Duodenal mucosa (tissue), 2 donors: Measurements from ENCODE around the gene XYLT1.

Source experiments
- H3K27ac ChIP-seq: one replicate; pipeline ENCODE4 v1.7.0; 2013; ENCODE audit warnings: low read depth, low read length
- H3K27me3 ChIP-seq, 2 donors: one replicate each; pipeline ENCODE4 v1.7.0; 2013; ENCODE audit warnings: low read length in 2 of 2, control low read depth in 1 of 2; ENCODE audit not compliant: insufficient read depth in 2 of 2, control insufficient read depth in 1 of 2
- H3K36me3 ChIP-seq, 2 donors: one replicate each; pipeline ENCODE4 v1.7.0; 2013; ENCODE audit warnings: low read length in 2 of 2, control low read depth in 1 of 2; ENCODE audit not compliant: insufficient read depth in 2 of 2, control insufficient read depth in 1 of 2
- H3K4me1 ChIP-seq, 2 donors: one replicate each; pipeline ENCODE4 v1.7.0; 2013; ENCODE audit warnings: low read length in 2 of 2, control low read depth in 1 of 2; ENCODE audit not compliant: insufficient read depth in 2 of 2, control insufficient read depth in 1 of 2
- H3K4me3 ChIP-seq, 2 donors: one replicate each; pipeline ENCODE4 v1.7.0; 2013; ENCODE audit warnings: low read length in 2 of 2, low read depth in 1 of 2
- H3K9ac ChIP-seq, 2 donors: one replicate each; pipeline ENCODE4 v1.7.0; 2013; ENCODE audit warnings: low read length in 2 of 2, low read depth in 1 of 2
- H3K9me3 ChIP-seq, 2 donors: one replicate each; pipeline ENCODE4 v1.7.0; 2013; ENCODE audit warnings: low read length in 2 of 2, control low read depth in 1 of 2; ENCODE audit not compliant: control insufficient read depth in 1 of 2

Gene XYLT1

GRCh38 chr16:17448640-17449638 lies 21.8 kb downstream of the XYLT1 start:
- H3K4me3 ChIP-seq: no peak overlapping the region
- no peaks in the 10 kb centered on the region for H3K9me3 ChIP-seq
- H3K9ac ChIP-seq: no peak overlapping the region
- H3K27me3 ChIP-seq: no peaks in the 10 kb centered on the region
- peaks cover 4 to 10% of the 10 kb centered on the region in 2 donors for H3K4me1 ChIP-seq
- H3K27ac ChIP-seq: no peak overlapping the region
- H3K36me3 ChIP-seq: peaks cover 3 to 5% of the 10 kb centered on the region in 2 donors

DNA sequence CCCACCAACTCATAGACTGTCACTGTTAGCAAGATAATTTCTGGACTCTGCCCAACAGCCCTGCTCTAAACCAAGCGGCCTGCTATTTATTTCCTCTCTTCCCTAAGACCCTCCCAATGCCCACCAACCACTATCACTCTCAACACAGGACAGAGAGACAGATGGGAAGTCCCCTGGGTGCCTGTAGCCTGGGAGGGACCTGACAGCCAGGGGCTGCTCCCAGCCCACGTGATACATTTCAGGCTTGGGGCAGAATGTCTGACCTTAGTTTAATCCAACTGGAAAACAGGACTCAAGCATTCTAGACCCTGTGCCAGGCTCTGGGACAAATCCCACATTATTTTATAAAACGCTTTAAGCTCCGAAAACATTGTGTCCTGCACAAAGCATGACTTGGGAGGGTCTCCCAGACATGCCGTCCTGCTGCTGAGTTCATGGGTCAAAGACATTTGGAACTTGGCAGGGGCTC lies 23.6 kb downstream of the XYLT1 start:
- no peak overlapping the region for H3K4me3 ChIP-seq
- H3K9me3 ChIP-seq: no peaks in the 10 kb centered on the region
- peaks cover 4 to 10% of the 10 kb centered on the region in 2 donors for H3K4me1 ChIP-seq
- H3K27ac ChIP-seq: no peak overlapping the region
- H3K36me3 ChIP-seq: peaks cover 3 to 5% of the 10 kb centered on the region in 2 donors
- H3K27me3 ChIP-seq: no peaks in the 10 kb centered on the region
- H3K9ac ChIP-seq: no peak overlapping the region

DNA sequence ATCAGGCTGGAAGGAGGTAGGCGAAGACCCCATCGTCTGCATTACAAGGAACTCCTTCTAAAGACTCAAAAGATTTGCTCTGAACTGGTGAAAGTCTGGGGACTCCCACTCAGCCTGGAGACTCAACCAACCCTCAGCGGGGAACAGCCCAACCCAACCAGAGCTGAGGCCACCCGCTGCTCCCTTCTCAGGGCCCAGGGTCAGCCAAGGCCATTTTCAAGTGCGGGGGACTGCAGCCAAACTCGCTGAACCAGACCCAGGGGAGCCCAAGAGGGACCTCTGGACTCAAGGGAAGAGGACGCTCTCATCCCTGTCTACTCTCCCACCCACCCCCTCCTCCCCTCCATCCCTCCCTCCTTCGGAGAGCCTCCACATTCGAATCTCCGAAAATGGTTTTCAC lies 24.1 kb downstream of the XYLT1 start:
- H3K4me3 ChIP-seq: no peak overlapping the region

GRCh38 chr16:17445421-17445820 lies 25.3 kb downstream of the XYLT1 start:
- no peak overlapping the region for H3K27ac ChIP-seq
- no peak overlapping the region for H3K4me3 ChIP-seq
- H3K4me1 ChIP-seq: peaks cover 4 to 10% of the 10 kb centered on the region in 2 donors
- H3K9ac ChIP-seq: no peak overlapping the region
- no peaks in the 10 kb centered on the region for H3K27me3 ChIP-seq
- peaks cover 3 to 5% of the 10 kb centered on the region in 2 donors for H3K36me3 ChIP-seq
- H3K9me3 ChIP-seq: no peaks in the 10 kb centered on the region

More for the DNA sequence above, 24.1 kb downstream of the XYLT1 start:
- Histone ChIP-seq H3K27me3 (no peaks in the 10 kb centered on the region), H3K36me3 (peaks cover 3 to 5% of the 10 kb centered on the region in 2 donors), H3K9ac (no peak overlapping the region), H3K9me3 (no peaks in the 10 kb centered on the region), H3K4me1 (peaks cover 4 to 10% of the 10 kb centered on the region in 2 donors), H3K27ac (no peak overlapping the region)

DNA sequence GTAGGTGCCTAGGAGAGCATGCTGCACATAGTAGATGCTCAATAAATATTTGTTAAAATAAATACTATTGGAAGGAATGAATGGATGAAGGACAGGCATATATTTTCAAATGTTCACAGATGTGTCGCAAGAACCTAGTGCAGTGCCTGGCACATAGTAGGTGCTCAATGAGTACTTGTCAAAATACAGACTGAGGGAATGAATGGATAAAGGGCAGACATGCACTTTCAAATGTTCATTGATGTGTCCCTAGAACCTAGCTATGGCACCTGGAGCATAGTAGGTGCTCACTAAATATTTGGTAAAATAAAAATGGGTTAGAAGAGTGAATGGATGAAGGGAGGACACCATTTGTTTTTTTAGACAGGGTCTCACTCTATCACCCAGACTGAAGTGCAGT lies 26.1 kb downstream of the XYLT1 start:
- Histone ChIP-seq H3K4me3 (no peak overlapping the region), H3K27me3 (no peaks in the 10 kb centered on the region), H3K36me3 (peaks cover 3 to 5% of the 10 kb centered on the region in 2 donors), H3K27ac (no peak overlapping the region), H3K4me1 (peaks cover 4 to 13% of the 10 kb centered on the region in 2 donors), H3K9ac (no peak overlapping the region), H3K9me3 (no peaks in the 10 kb centered on the region)

DNA sequence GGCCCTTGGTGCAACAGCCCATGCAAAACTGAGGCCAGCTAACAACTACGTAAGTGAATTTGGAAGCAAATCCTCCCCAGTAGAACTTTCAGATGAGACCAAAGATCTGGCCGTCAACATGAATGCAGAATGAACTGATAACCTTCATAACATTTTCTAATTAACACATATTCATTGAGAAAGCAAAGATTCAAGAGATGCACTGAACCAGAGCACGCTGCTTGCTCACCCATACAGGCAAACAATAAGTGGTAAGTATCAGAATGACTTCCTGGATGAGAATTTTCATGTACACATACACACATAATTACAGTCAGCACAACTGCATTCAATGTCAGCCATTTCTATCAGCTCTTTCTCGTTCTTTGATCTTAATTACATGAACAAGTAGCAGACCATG lies 30.6 kb downstream of the XYLT1 start:
- Histone ChIP-seq H3K27me3 (no peaks in the 10 kb centered on the region), H3K4me1 (peaks cover 3 to 12% of the 10 kb centered on the region in 2 donors), H3K36me3 (peaks cover 0 to under 1% of the 10 kb centered on the region in 2 donors), H3K27ac (no peak overlapping the region), H3K4me3 (no peak overlapping the region), H3K9me3 (no peaks in the 10 kb centered on the region), H3K9ac (no peak overlapping the region)

- no peak overlapping the region for H3K27ac ChIP-seq
- H3K36me3 ChIP-seq: no peaks in the 10 kb centered on the region
- no peak overlapping the region for H3K4me3 ChIP-seq
These were observed 31.2 kb downstream of the XYLT1 start for GRCh38 chr16:17439580-17439979.

GRCh38 chr16:17437981-17438380 lies 32.8 kb downstream of the XYLT1 start:
- H3K27me3 ChIP-seq: no peaks in the 10 kb centered on the region
- H3K27ac ChIP-seq: no peak overlapping the region
- H3K9ac ChIP-seq: no peak overlapping the region
- H3K4me3 ChIP-seq: no peak overlapping the region
- H3K36me3 ChIP-seq: no peaks in the 10 kb centered on the region
- no peaks in the 10 kb centered on the region for H3K9me3 ChIP-seq
- H3K4me1 ChIP-seq: peaks cover 3 to 12% of the 10 kb centered on the region in 2 donors

More at GRCh38 chr16:17439580-17439979, 31.2 kb downstream of the XYLT1 start:
- Histone ChIP-seq H3K4me1 (peaks cover 3 to 12% of the 10 kb centered on the region in 2 donors), H3K27me3 (no peaks in the 10 kb centered on the region), H3K9ac (no peak overlapping the region), H3K9me3 (no peaks in the 10 kb centered on the region)

GRCh38 chr16:17437127-17437720 lies 33.5 kb downstream of the XYLT1 start:
- Histone ChIP-seq H3K9me3 (no peaks in the 10 kb centered on the region), H3K9ac (no peak overlapping the region), H3K4me1 (peaks cover 3 to 12% of the 10 kb centered on the region in 2 donors), H3K36me3 (no peaks in the 10 kb centered on the region), H3K27me3 (no peaks in the 10 kb centered on the region), H3K27ac (no peak overlapping the region), H3K4me3 (no peak overlapping the region)

DNA sequence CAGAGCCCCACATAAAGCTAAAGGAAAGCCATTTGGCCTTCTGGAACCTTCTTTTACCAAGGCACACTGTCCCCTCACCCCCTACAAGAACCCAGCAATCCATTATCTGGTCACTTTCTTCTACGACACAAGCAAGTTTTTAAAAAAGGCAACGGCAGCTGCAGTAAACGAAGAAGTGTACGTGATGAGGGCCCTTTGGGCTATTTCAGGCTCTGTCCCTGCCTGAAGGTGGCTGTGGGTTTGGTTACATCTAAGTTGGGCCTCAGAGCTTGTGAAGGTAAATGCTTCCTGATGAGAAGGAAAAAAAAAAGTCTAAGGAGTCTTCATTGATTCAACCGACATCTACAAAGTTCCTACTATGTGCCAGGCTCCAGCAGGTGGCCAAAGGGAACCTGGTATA lies 35.4 kb downstream of the XYLT1 start:
- H3K9ac ChIP-seq: no peak overlapping the region
- H3K4me1 ChIP-seq: peaks cover 3 to 12% of the 10 kb centered on the region in 2 donors
- H3K36me3 ChIP-seq: no peaks in the 10 kb centered on the region
- H3K9me3 ChIP-seq: no peaks in the 10 kb centered on the region
- H3K4me3 ChIP-seq: no peak overlapping the region
- no peaks in the 10 kb centered on the region for H3K27me3 ChIP-seq
- no peak overlapping the region for H3K27ac ChIP-seq
